OCI-LY3 (cell line): Measurements from ENCODE around the gene R3HCC1L.
A peak's percentile ranks its signal among the peaks of the same experiment; 100 is the strongest.

Experiments
- H2AFZ ChIP-seq: fragments of 200-600, 300-600 bp; shearing (Covaris generic); 2 replicates; pipeline ENCODE4 v1.6.0; 2014; ENCODE audit warnings: antibody characterized with exemption, low read depth, low read length
- H3K27ac ChIP-seq: fragments of 200-600, 300-600 bp; sonication (generic); 2 replicates; pipeline ENCODE4 v1.5.1; 2014; ENCODE audit warnings: mild to moderate bottlenecking, low read length, moderate library complexity, mixed read lengths
- H3K27me3 ChIP-seq: fragments of 200-600, 300-600 bp; sonication (generic); 2 replicates; pipeline ENCODE4 v1.6.1; 2014; ENCODE audit warnings: low read depth, low read length, mixed read lengths
- H3K36me3 ChIP-seq: fragments of 200-600, 300-600 bp; sonication (generic); replicated peaks from 2 replicates; pipeline ENCODE3; 2014; ENCODE audit warnings: low read depth, low read length, mixed read lengths
- H3K4me1 ChIP-seq: fragments of 300-600, 200-600 bp; sonication (generic); 2 replicates; pipeline ENCODE4 v1.6.1; 2014; ENCODE audit warnings: low read length, mixed read lengths
- H3K4me2 ChIP-seq: fragments of 200-600, 300-600 bp; sonication (generic); 2 replicates; pipeline ENCODE4 v1.6.1; 2014; ENCODE audit warnings: low read length, mixed read lengths
- H3K4me3 ChIP-seq: fragments of 300-600, 200-600 bp; sonication (generic); 2 replicates; pipeline ENCODE4 v1.5.1; 2014; ENCODE audit warnings: antibody characterized with exemption, mild to moderate bottlenecking, low read length, moderate library complexity
- H3K79me2 ChIP-seq: fragments of 300-600, 200-600 bp; shearing (Covaris generic); 2 replicates; pipeline ENCODE4 v1.6.1; 2014; ENCODE audit warnings: mild to moderate bottlenecking, low read length, mixed read lengths
- H3K9ac ChIP-seq: fragments of 300-600, 200-600 bp; shearing (Covaris generic); 2 replicates; pipeline ENCODE4 v1.6.0; 2014; ENCODE audit warnings: mild to moderate bottlenecking, low read length, moderate library complexity
- H3K9me3 ChIP-seq: fragments of 200-600, 300-600 bp; shearing (Covaris generic); 2 replicates; pipeline ENCODE4 v1.6.1; 2014; ENCODE audit warnings: low read length, mixed read lengths; ENCODE audit not compliant: insufficient read depth
- H4K20me1 ChIP-seq: fragments of 200-600, 300-600 bp; sonication (generic); 2 replicates; pipeline ENCODE4 v1.6.1; 2016; ENCODE audit warnings: low read length, mixed read lengths; ENCODE audit not compliant: insufficient read depth
- CTCF ChIP-seq: fragments of 200-600, 300-600 bp; sonication (generic); IDR thresholded peaks from 2 replicates; pipeline ENCODE4 v1.5.1; 2014; ENCODE audit warnings: antibody characterized with exemption, low read length, low read depth
- EZH2phosphoT487 ChIP-seq: fragments of 200-600 bp; shearing (Covaris generic); IDR thresholded peaks from 2 replicates; pipeline ENCODE4 v1.6.1; 2018; ENCODE audit warnings: antibody characterized with exemption, mixed run types, low read depth

R3HCC1L gene

GRCh38 chr10:98193037-98193436 lies 58.6 kb downstream of the R3HCC1L start:
- H3K27me3 ChIP-seq = no peaks in the 10 kb centered on the region
- no peak for TF ChIP-seq CTCF
- TF ChIP-seq EZH2phosphoT487 = no peak
- no peaks in the 10 kb centered on the region for H3K36me3 ChIP-seq
- H3K9me3 ChIP-seq = no peaks in the 10 kb centered on the region
- H3K4me2 ChIP-seq = no peak overlapping the region
- H3K4me3 ChIP-seq = no peak overlapping the region
- H4K20me1 ChIP-seq = no peaks in the 10 kb centered on the region
- no peak overlapping the region for H3K9ac ChIP-seq
- no peaks in the 10 kb centered on the region; the same call in 1 of the 2 replicates for H3K79me2 ChIP-seq
- H3K27ac ChIP-seq = no peak overlapping the region
- H2AFZ ChIP-seq = no peak overlapping the region
- peaks cover 13% of the 10 kb centered on the region for H3K4me1 ChIP-seq

DNA sequence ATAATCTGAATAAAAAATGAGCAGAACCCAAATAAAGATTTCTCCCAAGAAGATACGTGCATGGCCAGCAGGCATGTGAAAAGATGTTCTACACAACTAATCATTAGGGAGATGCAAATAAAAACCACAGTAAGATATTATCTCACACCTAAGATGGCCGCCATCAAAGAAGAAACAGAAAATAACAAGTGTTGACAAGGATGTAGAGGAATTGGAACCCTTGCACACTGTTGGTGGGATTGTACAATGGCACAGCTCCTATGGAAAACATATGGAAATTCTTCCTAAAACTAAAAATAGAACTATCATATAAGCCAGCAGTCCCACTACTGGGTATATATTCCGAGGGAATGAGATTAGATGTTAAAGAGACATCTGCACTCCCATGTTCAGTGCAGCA lies 60.2 kb downstream of the R3HCC1L start:
- Histone ChIP-seq H3K36me3 (no peaks in the 10 kb centered on the region), H3K9ac (no peak overlapping the region), H4K20me1 (no peaks in the 10 kb centered on the region), H3K4me1 (peaks cover 13% of the 10 kb centered on the region), H3K4me2 (peak overlapping the region; percentile 44), H3K27ac (no peak overlapping the region), H3K9me3 (no peaks in the 10 kb centered on the region), H2AFZ (no peak overlapping the region), H3K4me3 (no peak overlapping the region), H3K79me2 (no peaks in the 10 kb centered on the region; the same call in 1 of the 2 replicates), H3K27me3 (no peaks in the 10 kb centered on the region)
- no peak for TF ChIP-seq EZH2phosphoT487
- TF ChIP-seq CTCF = no peak

GRCh38 chr10:98195120-98195519 lies 60.7 kb downstream of the R3HCC1L start:
- Histone ChIP-seq H3K4me2 (peak overlapping the region; percentile 44), H3K4me1 (peaks cover 13% of the 10 kb centered on the region), H3K36me3 (no peaks in the 10 kb centered on the region), H4K20me1 (no peaks in the 10 kb centered on the region), H3K27me3 (no peaks in the 10 kb centered on the region), H3K9ac (no peak overlapping the region), H2AFZ (no peak overlapping the region), H3K27ac (no peak overlapping the region), H3K79me2 (no peaks in the 10 kb centered on the region; the same call in 1 of the 2 replicates), H3K9me3 (no peaks in the 10 kb centered on the region), H3K4me3 (no peak overlapping the region)
- no peak for TF ChIP-seq CTCF
- TF ChIP-seq EZH2phosphoT487 = no peak

GRCh38 chr10:98196985-98197384 lies 62.5 kb downstream of the R3HCC1L start:
- no peaks in the 10 kb centered on the region; the same call in 1 of the 2 replicates for H3K79me2 ChIP-seq
- H3K4me1 ChIP-seq = peaks cover 13% of the 10 kb centered on the region
- H3K4me2 ChIP-seq = no peak overlapping the region
- no peak overlapping the region for H3K27ac ChIP-seq
- TF ChIP-seq CTCF (no peak), EZH2phosphoT487 (no peak)
- no peaks in the 10 kb centered on the region for H3K9me3 ChIP-seq
- H3K4me3 ChIP-seq = no peak overlapping the region
- H3K36me3 ChIP-seq = no peaks in the 10 kb centered on the region
- H4K20me1 ChIP-seq = no peaks in the 10 kb centered on the region
- no peaks in the 10 kb centered on the region for H3K27me3 ChIP-seq
- H3K9ac ChIP-seq = no peak overlapping the region
- no peak overlapping the region for H2AFZ ChIP-seq
